22Rv1 (cell line): ENCODE measurements around the gene PIK3C3.

Experiments used
- ZFX ChIP-seq: fragments of 450-650 bp; IDR thresholded peaks from 2 replicates; pipeline ENCODE4 v1.6.1; 2017; ENCODE audit warnings: antibody characterized with exemption, borderline replicate concordance
- TF ChIP-seq, protein P1 (sequence below): fragments of 450-650 bp; IDR thresholded peaks from 2 replicates; pipeline ENCODE4 v1.5.1; 2017; ENCODE audit warnings: mild to moderate bottlenecking

GRCh38 chr18:42105394-42105793, 150.4 kb downstream of the PIK3C3 start:
- TF ChIP-seq, protein P1, sequence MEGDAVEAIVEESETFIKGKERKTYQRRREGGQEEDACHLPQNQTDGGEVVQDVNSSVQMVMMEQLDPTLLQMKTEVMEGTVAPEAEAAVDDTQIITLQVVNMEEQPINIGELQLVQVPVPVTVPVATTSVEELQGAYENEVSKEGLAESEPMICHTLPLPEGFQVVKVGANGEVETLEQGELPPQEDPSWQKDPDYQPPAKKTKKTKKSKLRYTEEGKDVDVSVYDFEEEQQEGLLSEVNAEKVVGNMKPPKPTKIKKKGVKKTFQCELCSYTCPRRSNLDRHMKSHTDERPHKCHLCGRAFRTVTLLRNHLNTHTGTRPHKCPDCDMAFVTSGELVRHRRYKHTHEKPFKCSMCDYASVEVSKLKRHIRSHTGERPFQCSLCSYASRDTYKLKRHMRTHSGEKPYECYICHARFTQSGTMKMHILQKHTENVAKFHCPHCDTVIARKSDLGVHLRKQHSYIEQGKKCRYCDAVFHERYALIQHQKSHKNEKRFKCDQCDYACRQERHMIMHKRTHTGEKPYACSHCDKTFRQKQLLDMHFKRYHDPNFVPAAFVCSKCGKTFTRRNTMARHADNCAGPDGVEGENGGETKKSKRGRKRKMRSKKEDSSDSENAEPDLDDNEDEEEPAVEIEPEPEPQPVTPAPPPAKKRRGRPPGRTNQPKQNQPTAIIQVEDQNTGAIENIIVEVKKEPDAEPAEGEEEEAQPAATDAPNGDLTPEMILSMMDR, result no peak
- no peak for TF ChIP-seq ZFX
